ENCODE results near the gene PRKACB.

The PRKACB gene

DNA sequence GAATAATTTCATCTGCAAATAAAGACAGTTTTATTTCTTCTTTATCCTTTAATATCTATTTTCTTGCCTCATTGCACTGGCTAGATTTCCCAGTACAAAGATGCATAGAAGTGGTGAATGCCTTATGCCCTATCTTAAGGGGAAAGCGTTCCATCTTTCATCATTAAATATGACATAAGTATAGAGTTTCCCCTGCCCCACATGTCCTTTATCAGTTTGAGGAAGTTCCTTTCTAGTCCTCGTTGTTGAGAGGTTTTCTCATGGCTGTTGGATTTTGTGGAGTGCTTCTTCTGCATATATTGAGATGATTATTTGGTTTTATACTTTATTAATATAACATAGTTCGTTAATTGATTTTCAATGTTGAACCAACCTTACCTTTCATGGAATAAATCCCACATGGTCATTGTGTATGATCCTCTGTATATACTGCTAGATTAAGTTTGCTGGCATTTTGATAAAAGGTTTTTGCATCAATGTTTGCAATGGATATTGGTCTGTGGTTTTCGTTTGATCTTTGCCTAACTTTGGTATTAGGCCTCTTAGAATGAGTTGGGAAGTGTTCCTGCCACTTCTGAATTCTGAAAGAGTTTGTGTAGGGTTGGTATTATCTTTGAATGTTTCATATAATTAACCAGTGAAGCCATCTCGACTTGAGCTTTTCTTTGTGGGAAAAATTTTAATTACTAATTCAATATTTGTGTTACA, 15.6 kb downstream of the PRKACB start:
- DNase-seq, result no peak

DNA sequence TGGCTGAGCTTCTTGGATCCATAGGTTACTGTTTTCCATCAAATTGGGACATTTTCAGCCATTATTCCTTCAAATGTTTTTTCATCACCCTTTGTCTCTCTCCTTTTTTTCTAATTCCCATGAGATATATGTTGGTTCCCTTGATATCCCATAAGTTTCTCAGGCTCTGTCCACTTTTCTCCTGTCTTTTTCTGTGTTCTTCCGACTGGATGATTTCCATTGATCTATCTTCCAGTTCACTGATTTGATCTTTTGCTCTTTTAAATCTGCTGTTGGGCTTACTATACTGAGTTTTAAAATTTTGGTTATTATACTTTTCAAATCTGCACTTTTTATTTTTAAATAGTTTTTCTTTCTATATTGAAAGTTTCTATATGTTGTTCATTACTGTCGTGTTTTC, 18.2 kb downstream of the PRKACB start:
- no peak for DNase-seq

- no peak for DNase-seq
Observed at GRCh38 chr1:84163123-84163931, 19.3 kb downstream of the PRKACB start.

GRCh38 chr1:84164161-84164560, 20.1 kb downstream of the PRKACB start:
- DNase-seq, result no peak

GRCh38 chr1:84164567-84165021, 20.5 kb downstream of the PRKACB start:
- DNase-seq, result no peak

DNA sequence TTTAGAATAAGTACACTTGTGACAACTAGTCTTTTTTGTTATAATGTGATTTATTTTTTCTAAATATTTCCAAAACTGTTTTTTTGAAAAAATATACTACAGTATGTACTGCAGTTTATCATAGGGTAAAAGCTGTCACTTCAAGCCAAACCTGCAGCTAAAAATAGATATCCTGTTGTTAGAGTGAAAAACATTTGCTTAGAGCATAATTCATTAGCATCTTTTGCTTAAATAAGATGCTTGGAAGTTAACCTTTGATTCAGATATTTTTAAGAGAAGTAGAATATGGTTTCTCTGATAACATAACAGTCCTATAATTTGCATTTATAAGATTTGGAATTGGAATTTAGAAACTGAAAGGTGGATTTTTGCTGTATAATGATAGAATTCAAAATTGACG, 21.5 kb downstream of the PRKACB start:
- DNase-seq, result no peak

GRCh38 chr1:84166797-84167196, 22.7 kb downstream of the PRKACB start:
- DNase-seq, result no peak

- no peak for DNase-seq
Observed at GRCh38 chr1:84168783-84169182, 24.7 kb downstream of the PRKACB start.

- DNase-seq, result no peak
Observed at GRCh38 chr1:84170171-84170570, 26.1 kb downstream of the PRKACB start.

DNA sequence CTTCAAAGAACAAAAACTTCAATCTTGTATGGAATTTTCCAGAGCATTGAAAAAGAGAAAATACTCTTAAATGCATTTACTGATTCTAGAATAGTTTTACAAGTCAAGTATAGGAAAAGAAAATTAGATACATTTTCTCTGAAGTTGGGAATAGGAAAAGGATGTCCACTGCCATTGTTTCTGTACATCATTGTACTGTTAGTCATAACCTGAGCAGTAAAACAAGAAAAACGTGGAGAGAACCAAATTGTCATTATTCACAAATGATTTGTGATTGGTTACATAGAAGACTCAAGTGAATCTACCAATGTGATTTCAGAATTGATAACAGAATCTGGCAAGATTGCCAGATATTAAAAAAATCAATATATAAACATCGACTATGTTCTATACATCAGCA, 27.4 kb downstream of the PRKACB start:
- no peak for DNase-seq

- DNase-seq, result no peak
Observed at GRCh38 chr1:84174051-84174556, 30.0 kb downstream of the PRKACB start.

DNA sequence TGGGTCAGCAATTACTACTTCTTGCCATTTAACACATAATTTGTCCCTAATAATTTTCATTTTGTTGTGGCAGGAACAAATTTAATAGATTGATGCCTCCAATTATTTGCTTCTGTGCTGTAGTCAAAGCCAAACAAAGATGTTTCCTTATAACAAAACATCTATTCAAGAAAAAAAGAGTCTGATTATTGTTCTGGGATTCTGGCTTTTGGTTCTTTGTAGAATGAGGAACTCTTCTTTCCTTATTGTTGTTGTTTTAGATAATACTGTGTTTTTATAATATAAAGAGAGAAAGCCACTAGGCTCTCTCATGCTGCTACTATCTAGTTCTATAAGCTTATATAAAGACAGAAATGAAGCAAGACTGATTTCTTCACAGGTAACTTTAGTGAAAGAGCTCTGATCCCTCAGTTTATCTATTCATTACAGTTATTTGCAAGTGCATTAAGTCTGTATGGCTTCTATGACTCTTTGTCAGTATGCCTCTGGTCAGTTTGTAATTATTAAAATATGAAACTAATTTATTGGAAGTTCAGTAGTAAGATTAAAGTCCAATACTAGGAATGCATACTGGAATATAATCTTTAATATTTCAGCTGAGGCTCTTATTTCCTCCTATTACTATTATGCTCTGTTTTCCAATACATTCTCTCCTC, 37.4 kb downstream of the PRKACB start:
- no peak for DNase-seq

GRCh38 chr1:84190455-84190854, 46.4 kb downstream of the PRKACB start:
- no peak for DNase-seq

DNA sequence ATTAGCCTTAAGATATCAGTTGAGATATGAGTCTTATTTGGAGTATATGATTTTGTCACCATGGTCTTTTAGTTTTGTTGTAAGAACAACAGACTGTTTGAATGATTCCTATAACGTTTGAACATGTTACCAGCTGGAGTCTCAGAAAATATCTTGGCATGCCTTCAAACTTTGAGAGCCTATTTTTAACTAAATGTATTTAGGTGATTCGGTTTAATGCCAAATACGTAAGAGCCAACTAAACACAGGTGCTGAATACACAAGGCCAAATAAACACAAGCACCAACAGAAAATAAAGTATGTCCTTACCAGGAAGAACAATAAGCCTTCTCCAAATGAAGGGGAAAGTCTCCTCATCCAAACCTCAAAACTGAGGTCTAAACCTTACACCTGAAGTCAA, 48.6 kb downstream of the PRKACB start:
- no peak for DNase-seq

- no peak for DNase-seq
Observed at GRCh38 chr1:84198832-84199231, 54.8 kb downstream of the PRKACB start.

GRCh38 chr1:84199257-84199656, 55.2 kb downstream of the PRKACB start:
- DNase-seq, result no peak

- no peak for DNase-seq
Observed at GRCh38 chr1:84202126-84202525, 58.1 kb downstream of the PRKACB start.

- no peak for DNase-seq
Observed at GRCh38 chr1:84206375-84206774, 62.3 kb downstream of the PRKACB start.

DNA sequence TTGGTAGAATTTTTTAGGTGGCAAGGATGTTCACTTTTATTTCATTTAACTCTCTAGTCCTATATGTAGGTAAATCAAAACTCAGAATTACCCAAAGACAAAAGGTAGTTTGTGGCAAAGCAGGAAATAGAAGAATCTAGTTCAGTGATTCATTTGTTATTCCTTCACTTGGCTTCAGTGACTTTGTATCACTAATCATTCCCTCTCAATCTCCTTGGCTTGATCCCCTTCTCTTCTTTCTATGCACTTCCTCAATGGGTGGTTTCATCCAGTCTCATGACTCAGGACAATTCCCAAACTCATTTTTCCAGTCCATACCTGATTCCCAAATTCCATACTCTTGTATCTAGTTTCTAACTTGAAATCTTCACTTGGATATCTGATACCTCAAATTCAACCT, 64.9 kb downstream of the PRKACB start:
- DNase-seq, result no peak

- DNase-seq, result no peak
Observed at GRCh38 chr1:84214115-84214956, 70.3 kb downstream of the PRKACB start.

GRCh38 chr1:84217239-84217638, 73.2 kb downstream of the PRKACB start:
- no peak for DNase-seq

DNA sequence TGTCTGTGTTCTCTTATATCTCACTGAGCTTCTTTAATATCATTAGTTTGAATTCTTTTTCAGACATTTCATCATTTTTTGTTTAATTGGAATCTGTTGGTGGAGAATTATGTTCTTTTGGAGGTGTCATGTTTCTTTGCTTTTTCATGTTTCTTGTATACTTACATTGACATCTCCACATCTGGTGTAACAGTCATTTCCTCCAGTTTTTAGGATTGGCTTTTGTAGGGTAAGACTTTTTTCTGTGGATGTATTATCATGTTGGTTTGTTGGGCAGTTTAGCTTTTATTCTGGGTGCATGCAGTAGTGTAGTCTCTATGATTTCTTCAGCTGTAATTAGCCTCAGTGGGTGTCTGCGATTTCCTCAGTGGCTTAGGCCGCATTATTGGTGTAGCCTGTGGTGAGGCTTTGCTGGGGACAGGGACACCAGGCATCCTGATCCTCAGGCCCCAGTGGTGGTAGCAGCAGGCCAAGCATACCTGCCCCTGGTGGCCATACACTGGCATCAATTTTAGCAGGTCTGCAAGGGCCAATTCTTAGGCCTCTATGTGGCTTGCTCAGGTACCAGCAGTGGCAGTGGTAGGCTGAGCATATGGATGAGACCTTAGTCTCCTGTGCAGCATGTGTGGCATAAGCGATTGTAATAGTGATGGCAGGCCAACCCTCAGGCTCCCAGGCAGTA, 79.8 kb downstream of the PRKACB start:
- DNase-seq, result no peak
